Stimulated activated CD4-positive, alpha-beta T cell treated with anti-CD3 and anti-CD28 coated beads, Interleukin-15, amount 100 ng/mL, for 48 hours (primary cell): Measurements from ENCODE around the gene UTS2B.

Source experiments
- DNase-seq, 2 donors: peaks; one replicate each; pipeline ENCODE4 v3.0.0-alpha.2; 2020; ENCODE audit warnings: low read depth in 2 of 2

Gene UTS2B

GRCh38 chr3:191321019-191321767, 9.1 kb downstream of the UTS2B start:
- no peak for DNase-seq

DNA sequence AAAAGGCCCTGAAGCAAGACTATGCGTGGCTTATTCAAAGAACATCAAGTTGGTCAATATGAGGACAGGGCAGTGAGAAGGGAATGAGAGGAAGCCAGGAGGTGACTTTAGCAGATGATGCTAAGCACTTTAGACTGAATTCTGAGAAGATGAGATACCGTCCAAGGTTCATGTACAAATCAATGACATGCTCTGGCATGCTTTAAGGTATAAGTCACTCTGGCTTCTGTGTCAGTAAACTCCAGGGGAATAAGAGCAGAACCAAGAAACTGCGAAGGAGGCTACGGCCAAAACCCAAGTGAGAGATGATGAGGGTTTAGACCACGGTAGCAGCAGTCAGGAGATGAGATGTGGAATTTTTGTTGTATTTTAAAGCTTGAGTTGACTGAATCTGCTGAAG, 10.0 kb downstream of the UTS2B start:
- no peak for DNase-seq

DNA sequence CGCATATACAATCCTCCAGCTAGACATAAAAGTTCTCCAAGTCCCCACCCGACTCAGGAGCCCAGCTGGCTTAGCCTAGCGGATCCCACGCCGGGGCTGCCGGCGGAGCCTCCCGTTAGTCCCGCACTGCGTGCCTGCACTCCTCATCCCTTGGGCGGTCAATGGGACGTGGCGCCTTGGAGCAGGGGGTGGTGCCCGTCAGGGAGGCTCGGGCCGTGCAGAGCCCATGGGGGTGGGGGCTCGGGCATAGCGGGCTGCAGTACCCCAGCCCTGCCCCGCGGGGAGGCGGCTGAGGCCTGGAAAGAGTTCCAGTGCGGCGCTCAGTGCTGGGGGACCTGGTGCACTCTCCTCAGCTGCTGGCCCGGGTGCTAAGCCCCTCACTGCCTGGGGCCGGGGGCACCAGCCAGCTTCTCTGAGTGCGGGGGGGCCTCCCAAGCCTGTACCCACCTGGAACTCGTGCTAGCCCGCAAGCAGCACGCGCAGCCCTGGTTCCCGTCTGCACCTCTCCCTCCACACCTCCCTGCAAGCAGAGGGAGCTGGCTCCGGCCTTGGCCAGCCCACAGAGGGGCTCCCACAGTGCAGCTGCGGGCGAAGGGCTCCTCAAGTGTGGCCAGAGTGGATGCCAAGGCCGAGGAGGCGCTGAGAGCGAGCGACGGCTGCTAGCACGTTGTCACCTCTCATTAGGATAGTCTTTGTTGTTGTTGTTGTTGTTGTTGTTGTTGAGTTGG, 13.3 kb downstream of the UTS2B start:
- DNase-seq = no peak

- DNase-seq = no peak
These were observed 16.1 kb downstream of the UTS2B start for GRCh38 chr3:191314109-191314728.

DNA sequence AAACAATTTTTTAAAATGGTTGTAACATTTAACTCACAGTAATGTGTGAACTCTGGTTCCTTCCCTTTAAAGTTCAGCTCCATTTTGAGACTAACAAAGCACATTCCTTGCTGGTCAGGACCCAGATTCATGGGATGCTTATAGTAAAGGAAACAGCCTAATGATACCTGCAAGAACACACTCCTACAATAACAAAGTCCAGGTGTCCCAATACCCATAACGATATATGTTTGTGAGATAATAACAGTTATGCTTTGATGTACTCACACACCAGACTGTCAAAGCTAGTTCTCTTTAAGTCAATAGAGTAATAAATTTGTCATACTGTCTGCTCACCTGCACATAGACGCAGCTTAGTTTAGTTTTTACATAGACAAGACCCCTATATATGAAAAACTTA, 17.0 kb downstream of the UTS2B start:
- DNase-seq = no peak

DNA sequence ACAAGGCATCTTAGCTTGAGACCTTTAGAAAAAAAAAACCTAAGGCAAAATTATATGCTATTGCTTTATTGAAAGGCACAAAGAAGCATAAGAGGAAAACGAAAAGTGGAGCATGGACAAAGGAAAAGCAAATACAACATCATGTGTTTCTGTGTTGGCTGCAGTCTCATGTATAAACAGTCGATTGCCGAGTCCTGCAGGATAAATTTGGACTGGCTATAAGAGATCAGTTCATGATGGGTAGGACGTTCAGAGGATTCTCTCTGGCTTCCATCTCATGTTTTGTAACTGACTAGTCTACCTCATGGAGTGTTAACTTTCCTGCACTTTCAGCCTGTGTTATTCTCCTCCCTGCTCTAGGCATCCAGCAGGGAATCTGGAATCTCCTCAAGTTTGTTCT, 23.0 kb downstream of the UTS2B start:
- no peak for DNase-seq

DNA sequence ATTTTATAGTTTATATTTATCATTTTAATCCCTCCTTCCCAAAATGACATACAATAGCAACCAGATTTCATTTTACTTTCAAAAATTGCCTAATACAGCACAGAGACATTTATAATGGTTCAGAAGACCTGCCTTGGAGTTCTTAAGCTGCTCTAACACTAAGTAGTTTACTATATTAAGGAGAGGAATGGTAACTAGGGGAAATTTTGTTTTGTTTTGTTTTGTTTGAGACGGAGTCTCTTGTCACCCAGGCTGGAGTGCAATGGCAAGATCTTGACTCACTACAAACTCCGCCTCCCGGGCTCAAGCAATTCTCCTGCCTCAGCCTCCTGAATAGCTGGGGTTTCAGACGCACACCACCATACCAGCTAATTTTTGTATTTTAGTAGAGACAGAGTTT, 23.9 kb downstream of the UTS2B start:
- no peak for DNase-seq

DNA sequence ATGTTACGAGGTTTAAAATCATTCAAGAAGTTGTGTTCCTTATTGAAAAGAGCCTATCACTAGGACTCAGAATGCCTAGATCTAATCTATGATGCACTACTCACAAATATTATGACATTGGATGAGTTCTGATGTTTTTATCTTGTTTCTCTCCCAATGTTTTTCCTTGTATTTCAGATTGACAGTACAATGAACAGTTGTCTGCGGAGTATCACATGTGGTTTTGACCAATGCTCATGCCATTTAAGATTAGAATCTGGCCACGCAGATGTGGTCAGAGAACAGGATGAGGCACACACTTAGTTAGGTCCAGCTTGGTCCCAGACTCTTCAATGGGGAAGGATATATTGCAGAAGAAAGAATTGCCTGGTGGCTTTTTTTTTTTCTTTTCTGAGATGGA, 26.7 kb downstream of the UTS2B start:
- DNase-seq = no peak

DNA sequence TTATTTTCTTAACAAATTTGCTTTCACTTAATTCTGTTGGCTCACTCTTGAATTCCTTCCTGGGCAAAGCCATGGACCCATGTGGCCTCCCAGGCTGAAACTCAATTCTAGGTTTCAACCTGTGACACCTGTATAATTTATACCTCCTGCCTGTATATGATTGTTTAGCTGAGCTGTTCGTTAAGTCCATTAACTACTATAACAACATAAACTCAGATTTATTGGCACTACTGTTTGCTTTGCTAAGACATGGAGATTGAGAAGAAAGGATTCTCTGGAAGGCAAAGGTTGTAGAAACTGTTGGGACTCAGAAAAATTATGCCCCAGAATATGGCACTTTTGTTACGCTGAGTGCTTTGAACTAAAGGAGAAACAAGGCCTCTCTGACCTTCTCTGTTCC, 27.9 kb downstream of the UTS2B start:
- no peak for DNase-seq

GRCh38 chr3:191301782-191302411, 28.4 kb downstream of the UTS2B start:
- no peak for DNase-seq

DNA sequence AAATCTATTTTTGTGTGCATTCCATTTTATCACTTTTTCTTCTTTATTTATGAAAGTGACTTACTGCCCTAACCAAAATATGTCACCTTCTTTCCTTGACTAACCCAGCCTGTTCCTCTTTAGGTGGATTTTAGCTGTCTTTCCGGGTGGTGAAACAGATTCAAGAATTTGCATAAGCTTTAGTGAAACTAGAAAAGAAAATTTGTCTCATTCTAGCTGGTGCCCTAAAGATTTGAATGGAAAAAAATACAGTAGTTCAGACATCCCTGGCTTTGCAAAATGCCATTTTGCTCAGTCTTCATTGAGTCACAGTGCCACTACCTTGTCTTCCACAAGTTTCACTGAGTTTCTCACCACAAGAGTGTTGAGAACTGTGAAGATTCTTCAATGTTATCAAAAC, 29.3 kb downstream of the UTS2B start:
- no peak for DNase-seq

- no peak for DNase-seq
These were observed 29.9 kb downstream of the UTS2B start for GRCh38 chr3:191300422-191300821.

- no peak for DNase-seq
These were observed 31.5 kb downstream of the UTS2B start for GRCh38 chr3:191298846-191299245.

DNA sequence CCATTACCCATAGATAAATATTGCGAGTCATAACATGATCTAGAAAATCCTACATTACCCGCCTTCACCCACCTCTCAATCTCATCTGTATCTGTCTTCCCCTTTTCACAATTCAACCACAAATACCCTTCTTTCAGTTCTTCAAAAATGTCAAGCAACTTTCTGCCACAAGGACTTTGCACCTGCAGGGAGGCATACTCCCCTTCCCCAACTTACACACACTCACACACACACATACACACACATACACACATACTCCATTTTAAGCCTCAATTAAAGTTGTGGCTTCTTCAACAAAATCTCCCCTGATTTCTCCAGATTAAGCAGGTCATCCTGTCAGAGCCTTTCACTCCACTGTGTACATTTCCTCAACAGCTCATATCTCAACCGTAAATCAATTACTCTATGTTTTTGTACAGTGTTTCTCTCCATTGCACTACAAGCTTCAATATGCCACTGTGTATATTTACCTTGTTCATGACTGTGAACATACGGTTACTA, 34.2 kb downstream of the UTS2B start:
- no peak for DNase-seq

DNA sequence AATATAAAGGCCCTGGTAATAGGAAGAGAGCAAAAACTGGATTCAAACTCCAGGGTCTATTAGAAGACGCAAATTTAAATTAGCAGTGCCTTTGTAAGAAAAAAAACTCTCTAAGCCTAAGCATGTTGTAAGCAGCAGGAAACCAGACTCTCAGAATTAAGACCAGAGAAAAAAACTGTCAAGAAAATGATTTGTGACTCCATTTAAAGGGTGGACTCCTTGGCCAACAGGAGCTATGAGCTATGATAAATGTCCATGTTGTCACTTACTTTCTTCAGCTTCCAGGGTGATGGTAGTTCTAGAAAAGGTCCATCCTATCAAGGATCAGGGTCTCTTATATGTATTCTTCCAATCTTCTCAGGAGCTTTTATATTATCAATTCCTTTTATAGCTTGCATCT, 36.0 kb downstream of the UTS2B start:
- no peak for DNase-seq

GRCh38 chr3:191292243-191293015, 37.9 kb downstream of the UTS2B start:
- no peak for DNase-seq

- no peak for DNase-seq
These were observed 39.9 kb downstream of the UTS2B start for GRCh38 chr3:191290311-191291025.

DNA sequence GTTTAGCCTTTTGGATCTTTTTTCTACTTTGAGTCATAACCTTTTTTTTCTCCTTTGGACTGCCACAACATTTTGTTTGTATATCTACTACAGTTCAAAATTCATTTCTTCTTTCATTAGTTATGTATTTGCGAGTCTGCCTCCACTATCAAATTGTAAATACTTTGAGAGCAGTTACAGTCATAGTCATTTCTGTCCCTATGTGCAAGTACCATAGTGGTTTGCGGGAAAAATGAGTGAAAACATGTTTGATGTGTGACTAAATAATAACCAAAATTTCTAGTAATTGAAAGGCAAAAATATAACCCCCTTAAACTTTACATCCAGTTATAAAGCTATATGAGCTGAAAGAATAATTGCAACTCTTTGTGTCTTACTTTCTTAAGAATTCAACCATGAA, 46.9 kb downstream of the UTS2B start:
- DNase-seq = no peak

- DNase-seq = no peak
These were observed 47.8 kb downstream of the UTS2B start for GRCh38 chr3:191282251-191283185.

- no peak for DNase-seq
These were observed 49.4 kb downstream of the UTS2B start for GRCh38 chr3:191280882-191281281.
